GM18870 (cell line): ENCODE measurements around the gene KCNJ10.

Source experiments
- ATAC-seq: cut with Tn5 transposase; IDR thresholded peaks from one replicate; pipeline ENCODE4 v1.9.1; 2021; ENCODE audit warnings: moderate library complexity; ENCODE audit not compliant: unreplicated experiment

KCNJ10 gene

DNA sequence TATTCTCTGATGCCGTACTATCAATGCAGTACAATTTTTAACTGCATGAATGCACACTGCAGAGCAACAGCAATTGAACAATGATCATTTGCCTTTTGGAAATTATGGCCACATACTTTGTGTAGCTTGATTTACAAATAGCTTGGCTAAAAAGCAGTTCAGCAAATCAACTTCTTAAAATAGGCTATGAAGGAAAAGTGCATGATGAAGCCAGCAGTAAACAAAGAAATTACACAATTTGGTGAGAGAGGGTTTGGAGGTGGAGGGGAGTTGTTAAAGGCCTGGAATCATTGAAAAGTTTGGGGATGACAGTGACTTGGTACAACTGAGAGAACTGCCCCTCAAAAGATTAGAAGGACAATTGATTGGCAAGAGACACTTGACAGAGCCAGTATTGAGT, 44.6 kb downstream of the KCNJ10 start:
- no peak for ATAC-seq

DNA sequence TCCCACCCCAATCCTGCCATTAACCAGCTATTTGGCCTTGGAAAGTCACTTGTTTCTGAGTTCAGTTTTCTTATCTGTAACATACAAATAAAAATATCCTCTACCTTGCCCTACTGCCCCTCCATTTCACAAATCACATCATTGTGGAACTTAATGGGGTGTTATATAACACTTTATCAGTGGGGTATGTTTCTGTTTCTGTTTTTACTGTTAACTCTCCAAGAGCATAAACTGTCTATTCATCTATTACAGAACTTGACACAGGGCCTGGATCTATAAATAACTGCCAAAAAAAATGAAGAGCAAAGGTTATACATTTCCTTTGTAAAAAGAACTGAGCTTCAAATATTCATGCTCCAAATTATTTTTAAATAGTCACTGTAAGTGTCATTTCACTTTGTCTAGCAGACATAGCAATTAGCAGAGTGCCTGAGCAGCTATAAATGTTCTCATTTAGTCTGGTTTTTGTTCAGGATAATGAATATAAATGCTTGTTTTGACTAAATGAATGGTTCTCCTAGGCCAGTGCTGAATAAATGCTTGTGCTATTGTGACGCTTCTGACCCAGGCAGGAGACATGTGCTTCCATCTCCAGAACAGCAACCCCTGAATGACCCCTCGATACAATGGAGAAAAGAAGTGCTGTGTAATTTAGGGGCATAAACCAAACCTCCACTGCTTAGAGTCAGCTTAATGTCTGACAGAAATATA, 45.6 kb downstream of the KCNJ10 start:
- no peak for ATAC-seq

DNA sequence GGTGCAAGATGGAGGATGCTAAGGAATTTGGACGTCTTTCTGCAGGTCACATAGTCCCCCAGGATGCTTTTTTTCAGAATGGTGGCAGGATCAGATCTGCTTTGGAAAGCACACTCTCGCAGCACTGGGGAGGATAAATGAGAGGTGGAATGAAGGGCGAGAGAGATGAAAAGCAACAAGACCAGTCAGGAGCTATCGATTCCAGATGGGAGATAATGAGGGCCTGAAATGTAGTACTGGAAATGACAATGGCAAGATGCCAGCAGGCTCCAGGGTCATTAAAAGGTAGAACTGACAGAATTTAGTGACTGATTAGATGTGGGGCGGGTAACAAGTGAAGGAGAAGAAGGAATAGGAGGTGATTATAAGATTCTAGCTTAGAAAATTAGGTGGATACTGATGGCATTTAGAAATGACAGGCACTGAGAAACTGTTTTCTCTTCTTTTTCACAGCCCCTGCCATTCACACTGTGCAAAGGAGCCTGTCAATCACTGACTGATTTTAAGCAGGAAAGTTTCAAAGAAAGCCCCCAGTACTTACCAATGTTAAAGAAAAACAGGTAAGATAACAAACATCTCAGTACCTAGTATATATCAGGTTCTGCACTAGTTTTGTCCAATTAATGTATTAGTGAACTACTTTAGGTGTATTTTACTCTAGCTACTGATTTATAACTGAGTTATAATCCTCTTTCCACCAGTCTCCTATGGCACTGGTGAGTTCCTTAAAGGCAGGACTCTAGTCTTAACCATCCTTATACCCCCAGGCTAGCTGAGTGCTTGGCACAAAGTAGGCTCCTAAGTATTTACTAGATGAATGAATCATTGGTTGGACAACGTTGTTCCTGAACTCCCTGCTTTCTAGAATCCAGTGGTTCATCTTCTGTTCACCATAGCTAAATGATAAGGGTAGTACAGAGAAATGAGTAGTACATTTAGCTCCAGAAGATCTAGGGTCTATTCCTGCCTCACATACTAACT, 47.3 kb downstream of the KCNJ10 start:
- ATAC-seq, result no peak

DNA sequence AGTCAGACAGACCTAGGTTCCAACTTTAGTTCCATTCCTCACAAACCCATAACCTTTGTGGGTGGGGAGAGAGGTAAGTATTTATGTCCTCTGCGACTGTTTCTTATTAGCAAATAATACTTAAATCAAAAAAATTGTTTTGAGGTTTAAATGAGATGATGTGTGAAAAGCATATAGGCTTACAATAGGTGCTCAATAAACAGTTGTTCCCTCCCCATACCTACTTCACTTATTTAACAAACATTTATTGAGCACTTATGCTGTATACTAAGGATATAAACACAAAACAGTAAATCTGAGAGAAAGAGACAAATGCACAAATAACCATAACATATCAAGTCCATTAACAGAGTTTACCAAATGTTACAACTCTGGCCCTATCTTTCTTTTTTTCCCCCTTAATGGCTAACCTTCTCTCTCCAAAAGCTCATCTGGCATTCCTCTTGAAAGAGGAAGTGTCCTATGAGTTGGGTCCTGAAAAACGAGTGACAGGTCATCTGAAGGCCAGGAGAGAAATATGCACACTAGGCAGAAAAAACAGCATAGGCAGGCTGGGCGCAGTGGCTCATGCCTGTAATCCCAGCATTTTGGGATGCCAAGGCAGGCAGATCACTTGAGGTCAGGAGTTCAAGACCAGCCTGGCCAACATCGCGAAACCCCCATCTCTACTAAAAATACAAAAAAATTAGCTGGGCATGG, 48.4 kb downstream of the KCNJ10 start:
- no peak for ATAC-seq

DNA sequence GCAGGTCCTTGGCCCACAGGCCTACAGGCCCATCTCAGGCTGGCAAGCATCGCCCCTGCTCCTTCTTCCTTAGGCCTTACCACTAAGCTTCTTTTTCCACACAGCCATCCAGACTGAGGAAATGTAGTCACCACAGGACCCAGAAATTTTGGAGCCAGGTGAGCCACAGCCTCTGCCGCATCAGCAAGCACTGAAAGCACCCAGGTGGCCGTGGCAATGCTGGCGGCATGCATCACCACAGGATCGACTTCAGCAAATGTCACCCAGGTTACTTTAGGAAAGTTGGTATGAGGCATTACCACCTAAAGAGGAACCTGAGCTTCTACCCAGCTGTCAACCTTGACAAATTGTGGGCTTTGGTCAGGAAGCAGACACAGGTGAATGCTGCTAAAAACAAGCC, 49.8 kb downstream of the KCNJ10 start:
- ATAC-seq, result no peak

DNA sequence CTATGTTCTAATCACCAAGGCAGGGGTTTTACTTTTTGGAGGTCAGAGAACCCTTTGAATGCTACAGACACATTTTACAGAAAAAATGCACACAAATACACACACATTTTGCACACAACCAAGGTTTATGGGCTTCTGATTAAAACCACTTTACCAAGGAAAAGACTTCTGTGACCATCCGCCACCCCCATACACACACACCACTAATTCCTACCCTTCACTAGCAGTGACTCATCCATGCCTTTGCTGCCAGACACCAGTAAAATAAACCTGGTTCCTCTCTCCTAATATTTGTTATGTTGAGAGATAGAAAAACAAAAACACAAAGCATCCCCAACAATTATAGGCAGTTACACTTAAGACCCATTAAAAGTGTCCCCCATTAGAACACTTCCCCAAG, 51.1 kb downstream of the KCNJ10 start:
- ATAC-seq, result no peak

DNA sequence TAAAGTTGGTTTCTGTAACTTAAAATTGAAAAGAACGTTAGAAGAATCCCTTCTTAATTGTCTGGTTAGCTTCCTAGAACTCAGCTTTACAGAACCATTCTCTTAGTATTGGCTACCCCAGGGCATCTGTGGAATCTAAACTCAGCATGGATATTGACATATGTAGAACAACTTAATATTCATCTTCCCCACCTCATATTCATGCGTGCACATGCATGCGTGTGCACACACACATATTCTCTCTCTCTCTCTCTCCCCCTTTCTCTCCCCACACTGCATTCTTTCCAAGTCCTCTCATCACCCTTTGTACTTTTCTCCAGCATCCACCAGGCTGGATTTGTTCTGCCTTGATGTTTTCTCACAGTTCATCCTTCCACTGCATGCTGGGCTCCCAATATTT, 51.6 kb downstream of the KCNJ10 start:
- ATAC-seq, result no peak

DNA sequence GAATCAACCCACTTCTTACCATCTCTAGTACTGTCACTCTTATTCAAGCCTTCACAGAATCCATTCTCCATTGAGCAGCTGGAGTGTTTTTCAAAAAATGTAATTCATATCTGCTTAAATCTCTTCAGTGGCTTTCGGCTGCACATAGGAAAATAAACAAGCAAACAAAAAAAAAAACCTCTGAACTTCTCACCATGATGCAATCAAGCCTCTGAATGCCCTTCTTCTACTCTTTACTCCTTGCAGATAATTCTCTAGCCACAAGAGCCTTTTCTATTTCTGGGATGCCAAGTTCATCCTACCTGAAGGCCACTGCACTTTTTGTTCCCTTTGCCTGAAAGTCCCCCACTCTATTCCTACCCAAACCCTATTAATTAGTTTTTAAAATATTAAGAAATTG, 52.4 kb downstream of the KCNJ10 start:
- no peak for ATAC-seq

DNA sequence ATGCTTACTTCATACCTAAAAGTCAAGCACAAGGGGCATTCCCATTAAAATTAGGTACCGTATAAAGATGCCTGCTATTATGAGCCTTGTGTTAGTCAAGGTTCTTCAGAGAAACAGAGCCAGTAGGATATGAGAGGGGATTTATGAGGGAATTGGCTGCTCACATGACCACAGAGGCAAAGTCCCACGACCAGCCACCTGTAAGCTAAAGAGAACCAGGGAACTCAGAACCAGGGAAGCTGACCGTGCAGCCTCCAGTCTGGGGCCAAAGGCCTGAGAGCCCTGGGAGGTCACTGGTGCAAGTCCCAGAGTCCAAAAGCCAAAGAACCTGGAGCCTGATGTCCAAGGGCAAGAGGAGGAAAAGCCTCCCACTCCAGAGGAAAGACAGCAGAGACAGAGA, 58.2 kb downstream of the KCNJ10 start:
- ATAC-seq, result no peak

DNA sequence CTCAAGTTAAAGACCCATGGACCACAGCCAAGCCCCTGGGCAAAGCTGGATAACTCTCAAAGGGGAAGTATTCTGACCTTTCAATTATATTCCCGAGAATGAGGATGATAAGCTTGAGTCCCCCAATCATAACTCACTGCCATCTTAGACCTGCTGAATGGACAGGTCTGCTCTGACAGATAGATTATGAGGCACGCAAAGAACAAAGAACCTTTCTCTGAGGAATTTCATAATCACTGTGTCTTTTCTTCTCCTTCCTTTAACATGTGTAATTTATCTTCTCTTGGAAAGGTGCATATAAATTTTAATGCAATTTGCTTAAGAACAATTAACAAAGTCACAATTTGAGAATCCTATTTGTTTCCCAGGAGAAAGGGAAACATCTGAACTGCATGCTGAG, 60.2 kb downstream of the KCNJ10 start:
- no peak for ATAC-seq

DNA sequence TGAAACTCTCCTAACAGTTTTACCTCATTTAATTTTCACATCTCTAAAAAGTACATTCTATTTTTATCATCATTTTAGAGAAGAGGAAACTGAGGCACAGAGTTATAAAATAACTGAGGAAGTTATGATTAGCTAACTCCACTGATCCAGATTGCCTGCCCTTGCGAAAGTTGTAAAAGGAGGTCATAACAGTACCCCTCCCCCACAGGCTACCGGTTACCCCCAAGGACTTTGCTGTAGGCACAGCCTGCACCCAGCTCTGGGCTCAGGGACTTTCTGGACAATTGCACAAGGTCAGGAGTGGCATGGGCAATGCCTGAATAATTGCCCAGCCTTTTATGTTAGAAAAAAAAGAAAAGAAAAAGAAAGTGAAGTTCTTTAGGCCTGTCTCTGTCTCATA, 60.9 kb downstream of the KCNJ10 start:
- ATAC-seq, result no peak

DNA sequence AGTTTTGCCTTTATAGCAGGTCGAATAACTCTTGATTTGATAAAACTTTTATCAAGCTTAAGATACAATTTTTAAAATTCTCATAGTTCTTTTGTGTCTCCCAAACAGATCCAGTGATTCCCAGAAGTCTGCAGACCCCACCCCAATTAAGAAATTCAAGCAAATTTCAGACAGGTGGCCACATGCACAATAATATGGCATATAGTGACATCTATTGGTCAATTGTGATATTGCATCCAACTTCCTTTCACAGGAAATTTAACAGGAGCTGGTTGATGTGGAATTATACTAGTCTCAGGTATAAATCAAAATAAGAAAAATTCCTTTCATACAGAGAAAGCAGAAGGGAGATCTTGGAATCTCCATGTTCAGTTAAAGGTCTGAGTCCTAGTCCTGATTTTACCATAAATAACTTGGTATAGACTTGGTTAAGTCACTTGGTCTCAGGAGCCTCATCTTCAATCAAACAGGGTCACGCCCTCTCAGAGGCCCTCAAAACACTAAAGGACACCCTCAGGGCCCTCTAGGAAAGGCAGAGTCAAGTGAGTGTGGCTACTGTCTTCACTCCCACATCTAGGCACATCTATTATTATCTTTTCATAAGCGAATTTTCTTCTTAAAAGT, 62.3 kb downstream of the KCNJ10 start:
- ATAC-seq, result no peak

DNA sequence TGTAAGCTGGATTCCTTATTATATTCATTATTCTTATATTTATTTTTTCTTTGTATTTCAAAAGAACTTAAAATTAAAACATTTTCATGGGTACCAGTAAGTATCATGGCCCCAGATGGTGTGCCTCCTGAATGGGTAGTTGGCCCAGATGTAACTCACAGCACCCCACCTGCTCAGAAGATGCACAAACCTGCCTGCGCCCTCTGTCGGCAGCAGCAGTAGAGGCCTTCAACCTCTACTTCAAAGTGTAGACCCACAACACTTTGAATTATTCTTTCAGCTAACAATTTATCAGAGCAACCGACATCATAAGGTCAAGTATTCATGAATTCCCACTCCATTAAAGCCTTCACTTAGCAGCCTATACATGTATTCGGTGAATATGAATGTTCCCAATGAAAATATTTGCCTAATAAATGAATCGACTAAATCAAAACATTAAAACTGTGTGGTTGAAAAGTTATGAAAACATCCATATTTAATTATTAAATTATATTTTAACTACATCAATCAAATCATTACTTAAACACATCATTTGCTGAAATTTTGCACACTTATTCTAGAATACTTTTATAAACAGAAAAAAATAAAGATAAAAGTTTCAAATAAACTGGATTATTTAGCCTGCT, 63.5 kb downstream of the KCNJ10 start:
- ATAC-seq, result peak; percentile 67

DNA sequence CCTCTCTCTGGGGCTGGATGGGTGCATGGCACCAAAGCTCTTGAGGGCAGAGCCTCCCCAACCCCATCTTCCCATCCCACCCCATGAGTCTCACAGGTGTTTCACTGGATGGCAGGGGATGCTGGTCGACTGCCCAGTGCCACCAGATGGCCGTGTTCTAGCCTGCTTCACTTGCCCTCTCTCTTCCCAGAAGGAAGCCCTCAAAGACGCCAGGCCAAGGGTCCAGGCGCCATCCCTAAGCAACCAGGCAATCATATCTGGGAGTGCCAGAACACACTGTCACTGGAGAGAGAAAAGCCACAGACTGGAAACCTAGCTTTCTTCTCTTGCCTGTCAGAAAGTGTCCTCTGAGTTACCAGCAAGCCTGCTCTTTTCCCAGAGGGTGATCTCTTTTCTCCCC, 64.9 kb downstream of the KCNJ10 start:
- no peak for ATAC-seq

DNA sequence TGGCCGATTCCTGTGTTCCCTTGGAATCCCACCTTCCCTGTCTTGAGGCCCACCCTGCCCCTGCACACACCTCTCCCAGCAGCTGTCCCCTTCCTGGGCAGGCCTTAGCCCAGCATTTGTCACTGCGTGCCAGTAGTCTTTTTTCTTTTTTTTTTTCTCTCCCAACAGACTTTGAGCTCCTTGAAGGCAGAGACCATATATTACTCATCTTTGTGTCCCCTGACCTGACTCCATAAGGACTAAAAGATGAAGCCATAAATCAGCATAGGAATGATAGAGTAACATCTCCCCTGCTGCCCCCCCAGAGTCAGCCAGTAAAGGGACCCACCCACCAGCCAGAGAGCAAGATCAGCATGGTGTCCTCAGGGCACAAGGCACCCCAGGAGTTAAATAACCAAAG, 65.5 kb downstream of the KCNJ10 start:
- ATAC-seq, result no peak

DNA sequence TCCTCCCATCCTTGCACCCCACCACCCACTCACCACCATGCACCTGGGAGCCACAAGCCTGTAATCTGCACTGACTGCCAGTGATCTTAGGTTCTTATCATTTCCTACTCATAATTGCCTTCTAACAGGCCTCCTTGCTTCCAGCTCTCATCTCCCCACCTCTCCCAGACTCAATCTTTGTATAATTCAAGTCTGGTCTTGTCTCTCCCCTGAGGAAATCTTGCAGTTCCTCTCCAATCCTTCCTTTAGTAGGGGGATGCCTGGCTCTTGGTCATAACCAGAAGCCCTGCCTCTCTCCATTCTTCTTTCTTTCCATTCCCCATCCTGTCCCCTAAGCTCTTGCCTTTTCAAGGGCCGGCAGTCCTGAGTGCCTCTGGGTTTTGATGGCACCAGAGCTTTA, 66.0 kb downstream of the KCNJ10 start:
- ATAC-seq, result no peak

DNA sequence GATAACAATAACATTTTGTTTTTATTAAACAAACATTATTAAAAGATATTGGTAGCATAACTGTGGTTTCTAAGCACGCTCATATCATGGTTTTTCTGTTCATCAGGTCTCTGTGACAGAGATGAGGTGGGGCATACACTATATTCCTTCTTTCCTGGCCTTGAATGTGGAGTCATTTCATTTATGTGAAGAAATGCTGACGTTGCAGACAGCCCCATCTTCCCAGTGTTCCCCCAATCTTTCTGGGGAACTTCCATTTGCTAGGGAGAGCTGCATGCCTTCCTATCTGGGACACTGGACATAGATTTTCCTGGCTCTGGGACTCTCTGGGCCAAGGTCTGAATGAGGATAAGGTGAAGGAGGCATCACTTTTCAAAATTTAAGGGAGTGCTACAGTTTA, 68.5 kb downstream of the KCNJ10 start:
- ATAC-seq, result no peak

DNA sequence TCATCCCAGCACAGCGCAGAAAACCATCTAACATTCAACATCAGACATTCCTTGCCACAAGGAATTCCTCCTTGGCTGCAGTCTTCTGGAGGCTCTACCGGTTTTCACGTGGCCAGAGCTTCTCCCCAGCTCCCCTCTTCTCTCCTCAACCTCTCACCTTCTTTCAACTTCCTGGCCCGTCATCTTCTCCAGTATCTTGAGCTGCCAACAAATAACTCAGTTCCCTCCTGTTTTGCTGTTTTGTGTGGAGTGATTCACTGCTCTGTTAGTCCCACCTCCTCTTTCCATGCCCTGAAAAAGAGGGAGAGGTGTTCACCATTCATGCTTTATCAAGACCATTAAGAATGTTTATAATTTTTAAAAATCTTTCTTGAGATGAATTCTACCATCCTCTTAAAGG, 70.8 kb downstream of the KCNJ10 start:
- ATAC-seq, result no peak

DNA sequence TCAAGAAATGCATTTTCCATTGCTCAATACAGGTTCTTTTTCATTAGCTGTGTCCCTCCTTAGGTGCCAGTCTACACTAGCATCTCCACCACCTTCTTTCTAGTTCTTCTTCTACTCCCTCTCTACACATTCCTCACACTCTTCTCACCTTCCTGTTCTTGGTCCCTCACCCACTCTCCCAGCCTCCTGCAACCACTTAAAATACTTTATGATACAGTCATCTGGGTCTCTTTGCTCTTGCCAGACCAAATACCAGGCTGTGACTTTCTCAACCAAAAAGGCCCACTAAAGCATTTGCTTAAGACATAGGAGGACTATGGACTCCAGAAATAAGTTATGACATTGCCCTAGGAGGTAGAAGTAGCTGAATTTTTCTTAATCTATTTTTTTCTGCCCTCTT, 73.3 kb downstream of the KCNJ10 start:
- ATAC-seq, result no peak

DNA sequence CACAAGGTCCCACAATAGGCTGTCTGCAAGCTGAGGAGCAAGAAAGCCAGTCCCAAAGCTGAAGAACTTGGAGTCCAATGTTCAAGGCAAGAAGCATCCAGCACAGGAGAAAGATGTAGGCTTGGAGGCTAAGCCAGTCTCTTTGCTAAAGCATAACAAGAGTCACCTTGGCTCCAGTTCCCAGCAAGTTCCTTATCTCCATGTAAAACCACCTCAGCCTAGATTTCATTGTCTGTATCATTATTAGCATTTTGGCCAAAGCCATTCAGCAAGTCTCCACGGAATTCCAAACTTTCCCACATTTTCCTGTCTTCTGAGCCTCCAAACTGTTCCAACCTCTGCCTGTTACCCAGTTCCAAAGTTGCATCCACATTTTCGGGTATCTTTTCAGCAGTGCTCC, 75.1 kb downstream of the KCNJ10 start:
- ATAC-seq, result no peak

DNA sequence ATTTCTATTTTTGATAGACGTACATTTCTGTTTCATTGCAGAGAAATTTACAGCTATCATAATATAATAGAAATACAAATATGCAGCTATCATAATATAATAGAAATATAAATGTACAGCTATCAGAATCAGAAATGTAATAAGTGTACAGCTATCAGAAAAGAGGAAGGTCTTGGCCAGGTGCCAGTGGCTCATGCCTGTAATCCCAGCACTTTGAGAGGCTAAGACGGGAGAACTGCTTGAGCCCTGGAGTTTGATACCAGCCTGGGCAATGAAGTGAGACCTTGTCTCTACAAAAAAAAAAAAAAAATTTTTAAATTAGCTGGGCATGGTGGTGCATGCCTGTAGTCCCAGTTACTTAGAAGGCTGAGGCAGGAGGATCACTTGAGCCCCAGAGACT, 76.0 kb downstream of the KCNJ10 start:
- no peak for ATAC-seq
